KMS-11 (cell line): ENCODE measurements around the gene FOXB1.

ENCODE experiments used
- H2AFZ ChIP-seq: fragments of 200-600 bp; sonication (generic); 2 replicates; pipeline ENCODE4 v1.6.1; 2016; ENCODE audit warnings: antibody characterized with exemption, mixed run types, low read depth
- H3K27ac ChIP-seq: fragments of 200-600 bp; sonication (generic); 2 replicates; pipeline ENCODE4 v1.6.1; 2016; ENCODE audit warnings: mild to moderate bottlenecking, mixed run types
- H3K27me3 ChIP-seq: fragments of 200-600 bp; sonication (generic); 2 replicates; pipeline ENCODE4 v1.6.1; 2017; ENCODE audit warnings: mild to moderate bottlenecking, low read depth, mixed run types, moderate library complexity; ENCODE audit not compliant: insufficient read depth
- H3K36me3 ChIP-seq: fragments of 200-600 bp; sonication (generic); 2 replicates; pipeline ENCODE4 v1.6.1; 2017; ENCODE audit warnings: mild to moderate bottlenecking, mixed run types; ENCODE audit not compliant: insufficient read depth
- H3K4me1 ChIP-seq: fragments of 200-600 bp; sonication (generic); 2 replicates; pipeline ENCODE4 v1.6.1; 2016; ENCODE audit warnings: mild to moderate bottlenecking, low read depth, mixed run types; ENCODE audit not compliant: poor library complexity, severe bottlenecking
- H3K4me2 ChIP-seq: fragments of 200-600 bp; sonication (generic); 2 replicates; pipeline ENCODE4 v1.7.0; 2016; ENCODE audit warnings: mild to moderate bottlenecking, mixed run types
- H3K4me3 ChIP-seq: fragments of 200-600 bp; sonication (generic); IDR thresholded peaks from 2 replicates; pipeline ENCODE4 v1.6.1; 2017; ENCODE audit warnings: low read depth, low read length, mixed read lengths; ENCODE audit not compliant: insufficient read depth
- H3K79me2 ChIP-seq: fragments of 200-600 bp; sonication (generic); 2 replicates; pipeline ENCODE4 v1.6.1; 2016; ENCODE audit warnings: low read depth, mixed run types; ENCODE audit not compliant: insufficient read depth
- H3K9ac ChIP-seq: fragments of 200-600 bp; sonication (generic); 2 replicates; pipeline ENCODE4 v1.6.1; 2016; ENCODE audit warnings: mild to moderate bottlenecking, mixed run types
- H4K20me1 ChIP-seq: fragments of 200-600 bp; sonication (generic); 2 replicates; pipeline ENCODE4 v1.6.1; 2016; ENCODE audit warnings: mild to moderate bottlenecking, mixed run types; ENCODE audit not compliant: insufficient read depth
- TF ChIP-seq, protein P1 (sequence below): fragments of 200-600 bp; sonication (generic); conservative IDR thresholded peaks from 2 replicates; pipeline ENCODE4 v1.6.1; 2017; ENCODE audit warnings: low read depth, mild to moderate bottlenecking, antibody characterized with exemption, low read length, moderate library complexity, mixed read lengths

FOXB1 gene

DNA sequence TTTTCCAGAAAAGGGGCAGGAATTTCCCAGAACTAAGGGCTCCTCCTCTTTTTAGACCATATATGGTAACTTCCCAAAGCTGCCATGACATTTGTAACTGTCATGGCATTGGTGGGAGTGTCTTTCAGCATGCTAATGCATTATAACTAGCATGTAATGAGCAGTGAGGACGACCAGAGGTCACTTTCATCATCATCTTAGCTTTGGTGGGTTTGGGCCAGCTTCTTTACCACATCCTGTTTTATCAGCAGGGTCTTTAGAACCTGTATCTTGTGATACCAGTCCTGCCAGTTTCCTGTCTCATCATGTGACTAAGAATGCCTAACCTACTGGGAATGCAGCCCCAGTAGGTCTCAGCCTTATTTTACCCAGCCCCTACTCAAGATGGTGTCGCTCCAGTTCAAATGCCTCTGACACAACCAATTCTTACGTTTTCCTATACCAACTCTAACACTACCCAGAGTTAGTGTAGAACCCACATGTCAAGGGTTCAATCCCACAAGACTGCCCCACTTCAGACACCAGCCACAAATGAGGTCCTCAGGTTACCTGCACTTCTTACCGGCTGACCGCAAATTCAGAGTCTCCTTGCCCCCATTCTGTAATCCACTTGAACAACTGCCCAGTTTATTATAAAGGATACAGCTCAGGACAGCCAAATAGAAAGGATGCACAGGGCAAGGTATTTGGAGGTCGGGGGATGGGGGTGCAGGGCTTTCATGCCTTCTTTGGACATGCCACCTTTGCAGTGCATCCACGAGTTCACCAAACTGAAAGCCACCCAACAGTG, 17.7 kb downstream of the FOXB1 start:
- H3K4me3 ChIP-seq = no peak overlapping the region
- no peaks in the 10 kb centered on the region for H3K79me2 ChIP-seq
- no peak overlapping the region for H3K27ac ChIP-seq
- H3K9ac ChIP-seq = no peak overlapping the region
- H3K4me2 ChIP-seq = no peak overlapping the region
- TF ChIP-seq, protein P1, sequence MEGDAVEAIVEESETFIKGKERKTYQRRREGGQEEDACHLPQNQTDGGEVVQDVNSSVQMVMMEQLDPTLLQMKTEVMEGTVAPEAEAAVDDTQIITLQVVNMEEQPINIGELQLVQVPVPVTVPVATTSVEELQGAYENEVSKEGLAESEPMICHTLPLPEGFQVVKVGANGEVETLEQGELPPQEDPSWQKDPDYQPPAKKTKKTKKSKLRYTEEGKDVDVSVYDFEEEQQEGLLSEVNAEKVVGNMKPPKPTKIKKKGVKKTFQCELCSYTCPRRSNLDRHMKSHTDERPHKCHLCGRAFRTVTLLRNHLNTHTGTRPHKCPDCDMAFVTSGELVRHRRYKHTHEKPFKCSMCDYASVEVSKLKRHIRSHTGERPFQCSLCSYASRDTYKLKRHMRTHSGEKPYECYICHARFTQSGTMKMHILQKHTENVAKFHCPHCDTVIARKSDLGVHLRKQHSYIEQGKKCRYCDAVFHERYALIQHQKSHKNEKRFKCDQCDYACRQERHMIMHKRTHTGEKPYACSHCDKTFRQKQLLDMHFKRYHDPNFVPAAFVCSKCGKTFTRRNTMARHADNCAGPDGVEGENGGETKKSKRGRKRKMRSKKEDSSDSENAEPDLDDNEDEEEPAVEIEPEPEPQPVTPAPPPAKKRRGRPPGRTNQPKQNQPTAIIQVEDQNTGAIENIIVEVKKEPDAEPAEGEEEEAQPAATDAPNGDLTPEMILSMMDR = no peak
- H2AFZ ChIP-seq = no peak overlapping the region
- no peaks in the 10 kb centered on the region for H4K20me1 ChIP-seq
- H3K27me3 ChIP-seq = no peaks in the 10 kb centered on the region
- H3K36me3 ChIP-seq = no peaks in the 10 kb centered on the region
- peaks cover 27% of the 10 kb centered on the region for H3K4me1 ChIP-seq

- Histone ChIP-seq H2AFZ (no peak overlapping the region), H3K4me1 (peaks cover 22% of the 10 kb centered on the region)
Measured at GRCh38 chr15:60022379-60022741, 18.2 kb downstream of the FOXB1 start.

GRCh38 chr15:60026555-60026954, 22.4 kb downstream of the FOXB1 start:
- Histone ChIP-seq H3K27ac (no peak overlapping the region), H3K27me3 (no peaks in the 10 kb centered on the region), H4K20me1 (no peaks in the 10 kb centered on the region), H2AFZ (no peak overlapping the region), H3K79me2 (no peaks in the 10 kb centered on the region), H3K4me3 (no peak overlapping the region), H3K36me3 (no peaks in the 10 kb centered on the region), H3K4me1 (no peaks in the 10 kb centered on the region), H3K9ac (no peak overlapping the region), H3K4me2 (no peak overlapping the region)
- TF ChIP-seq, protein P1 = no peak

More at GRCh38 chr15:60022379-60022741, 18.2 kb downstream of the FOXB1 start:
- H3K4me2 ChIP-seq = no peak overlapping the region
- no peaks in the 10 kb centered on the region for H3K27me3 ChIP-seq
- TF ChIP-seq, protein P1 = no peak
- no peaks in the 10 kb centered on the region for H3K36me3 ChIP-seq
- H3K4me3 ChIP-seq = no peak overlapping the region
- no peaks in the 10 kb centered on the region for H3K79me2 ChIP-seq
- H4K20me1 ChIP-seq = no peaks in the 10 kb centered on the region
- H3K27ac ChIP-seq = no peak overlapping the region
- H3K9ac ChIP-seq = no peak overlapping the region

GRCh38 chr15:60035344-60035743, 31.2 kb downstream of the FOXB1 start:
- TF ChIP-seq, protein P1 = no peak
- Histone ChIP-seq H3K4me1 (no peaks in the 10 kb centered on the region), H3K4me3 (no peak overlapping the region), H3K27me3 (no peaks in the 10 kb centered on the region), H3K36me3 (no peaks in the 10 kb centered on the region; the same call in 1 of the 2 replicates), H4K20me1 (no peaks in the 10 kb centered on the region), H2AFZ (no peak overlapping the region), H3K27ac (no peak overlapping the region), H3K4me2 (no peak overlapping the region), H3K79me2 (no peaks in the 10 kb centered on the region), H3K9ac (no peak overlapping the region)
